Activated naive CD8-positive, alpha-beta T cell (primary cell): Measurements from ENCODE around the gene C5orf46.

Experiments used
- H3K27ac Mint-ChIP-seq: one replicate; pipeline ENCODE4 v1.8.0; 2021; ENCODE audit warnings: mixed read lengths
- H3K27me3 Mint-ChIP-seq: one replicate; pipeline ENCODE4 v1.8.0; 2021; ENCODE audit warnings: mixed read lengths
- H3K36me3 Mint-ChIP-seq: one replicate; pipeline ENCODE4 v1.8.0; 2021; ENCODE audit warnings: mixed read lengths
- H3K4me1 Mint-ChIP-seq: one replicate; pipeline ENCODE4 v1.8.0; 2021; ENCODE audit warnings: low read depth, mixed read lengths
- H3K4me3 Mint-ChIP-seq: one replicate; pipeline ENCODE4 v1.8.0; 2021; ENCODE audit warnings: mild to moderate bottlenecking, mixed read lengths
- H3K9me3 Mint-ChIP-seq: one replicate; pipeline ENCODE4 v1.8.0; 2021; ENCODE audit warnings: low read depth, mixed read lengths

Gene C5orf46

GRCh38 chr5:147912011-147912410 lies 5.7 kb upstream of the C5orf46 start:
- H3K36me3 Mint-ChIP-seq, result no peaks in the 10 kb centered on the region
- H3K9me3 Mint-ChIP-seq, result no peaks in the 10 kb centered on the region
- no peak overlapping the region for H3K27ac Mint-ChIP-seq
- no peak overlapping the region for H3K4me3 Mint-ChIP-seq
- H3K4me1 Mint-ChIP-seq, result no peaks in the 10 kb centered on the region
- H3K27me3 Mint-ChIP-seq, result peaks cover 5% of the 10 kb centered on the region

- Mint-ChIP-seq H3K9me3 (no peaks in the 10 kb centered on the region), H3K36me3 (no peaks in the 10 kb centered on the region), H3K4me1 (no peaks in the 10 kb centered on the region), H3K27me3 (peaks cover 5% of the 10 kb centered on the region), H3K27ac (no peak overlapping the region), H3K4me3 (no peak overlapping the region)
Observed at GRCh38 chr5:147911427-147911826, 5.1 kb upstream of the C5orf46 start.

GRCh38 chr5:147904110-147904509 lies 2.2 kb downstream of the C5orf46 start:
- Mint-ChIP-seq H3K4me3 (no peak overlapping the region), H3K36me3 (no peaks in the 10 kb centered on the region), H3K27me3 (no peaks in the 10 kb centered on the region), H3K27ac (no peak overlapping the region), H3K4me1 (no peaks in the 10 kb centered on the region), H3K9me3 (no peaks in the 10 kb centered on the region)

- Mint-ChIP-seq H3K9me3 (peaks cover 3% of the 10 kb centered on the region), H3K27ac (no peak overlapping the region), H3K36me3 (no peaks in the 10 kb centered on the region), H3K4me1 (no peaks in the 10 kb centered on the region), H3K27me3 (peaks cover 3% of the 10 kb centered on the region), H3K4me3 (no peak overlapping the region)
Observed at GRCh38 chr5:147902609-147903115, 3.7 kb downstream of the C5orf46 start.

GRCh38 chr5:147901599-147902039 lies 4.7 kb downstream of the C5orf46 start:
- H3K4me3 Mint-ChIP-seq, result no peak overlapping the region
- no peaks in the 10 kb centered on the region for H3K4me1 Mint-ChIP-seq
- no peak overlapping the region for H3K27ac Mint-ChIP-seq
- H3K36me3 Mint-ChIP-seq, result no peaks in the 10 kb centered on the region
- H3K9me3 Mint-ChIP-seq, result peaks cover 3% of the 10 kb centered on the region
- H3K27me3 Mint-ChIP-seq, result peaks cover 3% of the 10 kb centered on the region

GRCh38 chr5:147898875-147899401 lies 7.4 kb downstream of the C5orf46 start:
- H3K4me1 Mint-ChIP-seq, result no peaks in the 10 kb centered on the region
- H3K9me3 Mint-ChIP-seq, result peaks cover 3% of the 10 kb centered on the region
- peaks cover 5% of the 10 kb centered on the region for H3K27me3 Mint-ChIP-seq

GRCh38 chr5:147895864-147896263 lies 10.5 kb downstream of the C5orf46 start:
- no peaks in the 10 kb centered on the region for H3K36me3 Mint-ChIP-seq
- H3K27ac Mint-ChIP-seq, result no peak overlapping the region
- H3K4me3 Mint-ChIP-seq, result no peak overlapping the region
- H3K9me3 Mint-ChIP-seq, result peaks cover 3% of the 10 kb centered on the region
- H3K4me1 Mint-ChIP-seq, result no peaks in the 10 kb centered on the region
- H3K27me3 Mint-ChIP-seq, result peaks cover 6% of the 10 kb centered on the region

More at GRCh38 chr5:147898875-147899401, 7.4 kb downstream of the C5orf46 start:
- Mint-ChIP-seq H3K27ac (no peak overlapping the region), H3K36me3 (no peaks in the 10 kb centered on the region), H3K4me3 (no peak overlapping the region)

GRCh38 chr5:147893820-147894219 lies 12.5 kb downstream of the C5orf46 start:
- Mint-ChIP-seq H3K4me3 (no peak overlapping the region), H3K36me3 (no peaks in the 10 kb centered on the region), H3K4me1 (no peaks in the 10 kb centered on the region), H3K27me3 (peaks cover 10% of the 10 kb centered on the region), H3K27ac (no peak overlapping the region), H3K9me3 (peaks cover 3% of the 10 kb centered on the region)

GRCh38 chr5:147892696-147893296 lies 13.5 kb downstream of the C5orf46 start:
- H3K4me1 Mint-ChIP-seq, result no peaks in the 10 kb centered on the region
- no peak overlapping the region for H3K4me3 Mint-ChIP-seq
- no peaks in the 10 kb centered on the region for H3K36me3 Mint-ChIP-seq
- H3K9me3 Mint-ChIP-seq, result no peaks in the 10 kb centered on the region
- peaks cover 11% of the 10 kb centered on the region for H3K27me3 Mint-ChIP-seq
- no peak overlapping the region for H3K27ac Mint-ChIP-seq

- H3K4me3 Mint-ChIP-seq, result no peak overlapping the region
- H3K4me1 Mint-ChIP-seq, result no peaks in the 10 kb centered on the region
- H3K27me3 Mint-ChIP-seq, result peaks cover 12% of the 10 kb centered on the region
- no peak overlapping the region for H3K27ac Mint-ChIP-seq
- no peaks in the 10 kb centered on the region for H3K9me3 Mint-ChIP-seq
- no peaks in the 10 kb centered on the region for H3K36me3 Mint-ChIP-seq
Observed at GRCh38 chr5:147887930-147888329, 18.4 kb downstream of the C5orf46 start.

- H3K4me3 Mint-ChIP-seq, result no peak overlapping the region
- peaks cover 11% of the 10 kb centered on the region for H3K27me3 Mint-ChIP-seq
- no peaks in the 10 kb centered on the region for H3K36me3 Mint-ChIP-seq
- H3K4me1 Mint-ChIP-seq, result no peaks in the 10 kb centered on the region
- H3K27ac Mint-ChIP-seq, result no peak overlapping the region
- no peaks in the 10 kb centered on the region for H3K9me3 Mint-ChIP-seq
Observed at GRCh38 chr5:147887026-147887627, 19.2 kb downstream of the C5orf46 start.

GRCh38 chr5:147882586-147883313 lies 23.6 kb downstream of the C5orf46 start:
- Mint-ChIP-seq H3K36me3 (no peaks in the 10 kb centered on the region), H3K4me1 (no peaks in the 10 kb centered on the region), H3K27me3 (peaks cover 6% of the 10 kb centered on the region), H3K27ac (no peak overlapping the region), H3K9me3 (no peaks in the 10 kb centered on the region), H3K4me3 (no peak overlapping the region)

GRCh38 chr5:147880487-147880886 lies 25.9 kb downstream of the C5orf46 start:
- Mint-ChIP-seq H3K4me1 (no peaks in the 10 kb centered on the region), H3K36me3 (no peaks in the 10 kb centered on the region), H3K9me3 (no peaks in the 10 kb centered on the region), H3K27ac (no peak overlapping the region), H3K4me3 (no peak overlapping the region), H3K27me3 (peaks cover 6% of the 10 kb centered on the region)

GRCh38 chr5:147879784-147880183 lies 26.6 kb downstream of the C5orf46 start:
- Mint-ChIP-seq H3K36me3 (no peaks in the 10 kb centered on the region), H3K4me1 (no peaks in the 10 kb centered on the region), H3K27me3 (peaks cover 4% of the 10 kb centered on the region), H3K4me3 (no peak overlapping the region), H3K27ac (no peak overlapping the region), H3K9me3 (no peaks in the 10 kb centered on the region)

- peaks cover 3% of the 10 kb centered on the region for H3K27me3 Mint-ChIP-seq
- no peaks in the 10 kb centered on the region for H3K36me3 Mint-ChIP-seq
- H3K4me3 Mint-ChIP-seq, result no peak within 1 kb of the TSS
- no peak within 1 kb of the TSS for H3K27ac Mint-ChIP-seq
- no peaks in the 10 kb centered on the region for H3K4me1 Mint-ChIP-seq
- no peaks in the 10 kb centered on the region for H3K9me3 Mint-ChIP-seq
Observed at GRCh38 chr5:147878066-147878759, 28.1 kb downstream of the C5orf46 start, which contains the start of gene SCGB3A2. TSS of gene SCGB3A2 (plus strand) at chr5:147878711. CDS start at chr5:147878804, 93 bp downstream.
